Tibial nerve (tissue), 4 donors: ENCODE results near the gene CFAP410. TPM values are rescaled to one million over a fixed set of nuclear protein-coding genes. Genes with fewer than 3 reads are reported as not detected.

Experiments
- DNase-seq, 2 donors: peaks; one replicate each; pipeline ENCODE4 v3.0.0-alpha.2; 2019; ENCODE audit warnings: low spot score in 2 of 2
- H3K27ac ChIP-seq, 4 donors: fragments of 200-600 bp; sonication (generic) in 3 of 4; one replicate each; pipeline ENCODE4 v1.5.1; 2017 to 2019; ENCODE audit warnings: mild to moderate bottlenecking in 1 of 4
- H3K27me3 ChIP-seq, 2 donors: fragments of 200-600 bp; sonication (generic) in 1 of 2; one replicate each; pipeline versions ENCODE4 v1.5.1 to v1.6.0; 2017 to 2019
- H3K36me3 ChIP-seq, 3 donors: fragments of 200-600 bp; sonication (generic); one replicate each; pipeline ENCODE4 v1.5.1; 2018 to 2019
- H3K4me1 ChIP-seq, 4 donors: fragments of 200-600 bp; sonication (generic) in 3 of 4; one replicate each; pipeline ENCODE4 v1.5.1; 2017 to 2019
- H3K4me3 ChIP-seq, 4 donors: fragments of 200-600 bp; sonication (generic) in 3 of 4; one replicate each; pipeline ENCODE4 v1.5.1; 2017 to 2019; ENCODE audit warnings: mild to moderate bottlenecking in 1 of 4, moderate library complexity in 1 of 4
- H3K9me3 ChIP-seq, 4 donors: fragments of 200-600 bp; sonication (generic) in 3 of 4; one replicate each; pipeline ENCODE4 v1.5.1; 2017 to 2019
- EP300 ChIP-seq, 2 donors: sonication (generic); formaldehyde crosslinking; IDR thresholded peaks; one replicate each; pipeline ENCODE4 v1.6.1; 2017; ENCODE audit warnings: antibody characterized with exemption in 2 of 2, mild to moderate bottlenecking in 1 of 2
- POLR2A ChIP-seq, 2 donors: fragments of 450-650 bp; IDR thresholded peaks; one replicate each; pipeline ENCODE4 v1.6.1; 2017; ENCODE audit warnings: antibody characterized with exemption in 2 of 2, mild to moderate bottlenecking in 2 of 2, moderate library complexity in 2 of 2
- WGBS, 2 donors: methylation state at CpG; one replicate each; pipeline ENCODE4 v1.1.5; 2018; 5-methylcytosine and 5-hydroxymethylcytosine counted together
- total RNA-seq, 4 donors: library from RNA; depleted of rRNA; stranded (reverse); fragments of >200 nt; gene quantifications; one replicate each; pipeline ENCODE4 v1.1.0, GENCODE V29; 2016
- TF ChIP-seq, protein P1 (sequence below), 5 experiments: fragments of 200-600 bp in 3 of 5; fragments of 450-650 bp in 2 of 5; sonication (generic) in 3 of 5; IDR thresholded peaks; one replicate each; pipeline ENCODE4 v1.5.1; 2016 to 2019; ENCODE audit warnings: antibody characterized with exemption in 5 of 5, mild to moderate bottlenecking in 3 of 5, moderate library complexity in 2 of 5

Gene CFAP410
- total RNA-seq, 4 donors from 2014 or later = 38.0 to 69.8 (median 61.2) TPM

DNA sequence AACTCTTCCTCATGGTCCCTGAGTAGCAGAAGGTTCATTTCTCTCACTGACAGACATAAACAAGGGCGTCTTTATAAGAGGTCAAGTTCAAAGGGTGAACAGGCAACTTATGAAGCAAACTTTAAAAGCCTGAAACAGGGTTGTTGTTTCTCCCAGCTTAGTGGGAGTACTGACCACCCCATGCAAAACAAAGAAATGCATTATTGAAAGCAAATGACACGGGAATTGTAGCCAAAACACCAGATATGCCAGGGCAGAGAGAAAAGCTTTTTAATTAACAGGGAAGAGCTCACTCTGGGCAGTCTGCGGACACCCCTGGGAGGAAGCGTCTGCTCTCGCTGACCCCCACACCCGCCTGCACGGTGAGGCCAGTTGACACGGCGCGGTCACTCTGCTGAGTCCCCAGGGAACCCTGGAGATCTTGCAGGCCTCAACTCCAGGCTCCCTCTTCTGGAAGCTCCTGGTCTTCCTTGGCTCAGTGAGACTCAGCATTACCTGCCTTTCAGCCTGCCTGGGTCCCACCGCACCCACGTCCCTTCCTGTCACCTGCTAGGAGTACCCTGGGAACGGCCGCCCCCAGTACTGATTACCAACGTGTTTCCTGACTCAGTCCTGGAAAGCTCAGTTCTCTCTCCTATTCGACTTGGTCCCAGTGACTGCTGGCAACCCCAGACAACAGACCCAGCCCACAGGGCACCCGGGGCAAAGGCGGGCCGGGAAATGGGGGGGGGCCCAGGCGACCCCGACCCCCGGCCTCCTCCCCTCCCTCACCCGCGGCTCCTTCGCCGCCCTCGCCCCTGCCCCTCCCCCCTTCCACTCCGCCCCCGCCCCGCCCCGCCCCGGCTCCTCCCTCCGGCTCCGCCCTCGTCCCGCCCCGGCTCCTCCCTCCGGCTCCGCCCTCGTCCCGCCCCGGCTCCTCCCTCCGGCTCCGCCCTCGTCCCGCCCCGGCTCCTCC, 972 bp downstream of the CFAP410 start:
- Histone ChIP-seq H3K27me3 (no peaks in the 10 kb centered on the region), H3K27ac (peak overlapping the region; percentile 83 to 97 (median 96)), H3K36me3 (peaks cover 0 to 22% (median 0%) of the 10 kb centered on the region in 3 donors), H3K9me3 (no peaks in the 10 kb centered on the region), H3K4me1 (peaks cover 0 to 50% (median 20%) of the 10 kb centered on the region in 4 donors), H3K4me3 (peak overlapping the region; percentile 11 to 78 (median 40))
- no peak for TF ChIP-seq POLR2A (IDR thresholded peaks at IDR 0.05)
- peak in 1 of 2 donors; percentile 75 for TF ChIP-seq EP300 (IDR thresholded peaks at IDR 0.05)
- TF ChIP-seq, protein P1, sequence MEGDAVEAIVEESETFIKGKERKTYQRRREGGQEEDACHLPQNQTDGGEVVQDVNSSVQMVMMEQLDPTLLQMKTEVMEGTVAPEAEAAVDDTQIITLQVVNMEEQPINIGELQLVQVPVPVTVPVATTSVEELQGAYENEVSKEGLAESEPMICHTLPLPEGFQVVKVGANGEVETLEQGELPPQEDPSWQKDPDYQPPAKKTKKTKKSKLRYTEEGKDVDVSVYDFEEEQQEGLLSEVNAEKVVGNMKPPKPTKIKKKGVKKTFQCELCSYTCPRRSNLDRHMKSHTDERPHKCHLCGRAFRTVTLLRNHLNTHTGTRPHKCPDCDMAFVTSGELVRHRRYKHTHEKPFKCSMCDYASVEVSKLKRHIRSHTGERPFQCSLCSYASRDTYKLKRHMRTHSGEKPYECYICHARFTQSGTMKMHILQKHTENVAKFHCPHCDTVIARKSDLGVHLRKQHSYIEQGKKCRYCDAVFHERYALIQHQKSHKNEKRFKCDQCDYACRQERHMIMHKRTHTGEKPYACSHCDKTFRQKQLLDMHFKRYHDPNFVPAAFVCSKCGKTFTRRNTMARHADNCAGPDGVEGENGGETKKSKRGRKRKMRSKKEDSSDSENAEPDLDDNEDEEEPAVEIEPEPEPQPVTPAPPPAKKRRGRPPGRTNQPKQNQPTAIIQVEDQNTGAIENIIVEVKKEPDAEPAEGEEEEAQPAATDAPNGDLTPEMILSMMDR (IDR thresholded peaks at IDR 0.05) = peak in 4 of 5 experiments; percentile 36 to 76 (median 53)
- peak; percentile 57 to 69 for DNase-seq
- 4 to 6% methylated on average over 18 to 19 of the region's 47 CpGs for WGBS, 2 donors

- Histone ChIP-seq H3K9me3 (no peaks in the 10 kb centered on the region), H3K36me3 (peaks cover 0 to 30% (median 0%) of the 10 kb centered on the region in 3 donors), H3K27me3 (no peaks in the 10 kb centered on the region), H3K4me3 (no peak overlapping the region), H3K27ac (peak overlapping the region; percentile 46 to 97 (median 96)), H3K4me1 (peaks cover 0 to 50% (median 20%) of the 10 kb centered on the region in 4 donors)
- WGBS, 2 donors = 49% methylated on average over 3 of the region's 3 CpGs
- TF ChIP-seq, protein P1 (IDR thresholded peaks at IDR 0.05) = no peak
- TF ChIP-seq POLR2A (IDR thresholded peaks at IDR 0.05) = no peak
- no peak for TF ChIP-seq EP300 (IDR thresholded peaks at IDR 0.05)
- no peak for DNase-seq
Observed at GRCh38 chr21:44337449-44337848, 1.7 kb downstream of the CFAP410 start.

DNA sequence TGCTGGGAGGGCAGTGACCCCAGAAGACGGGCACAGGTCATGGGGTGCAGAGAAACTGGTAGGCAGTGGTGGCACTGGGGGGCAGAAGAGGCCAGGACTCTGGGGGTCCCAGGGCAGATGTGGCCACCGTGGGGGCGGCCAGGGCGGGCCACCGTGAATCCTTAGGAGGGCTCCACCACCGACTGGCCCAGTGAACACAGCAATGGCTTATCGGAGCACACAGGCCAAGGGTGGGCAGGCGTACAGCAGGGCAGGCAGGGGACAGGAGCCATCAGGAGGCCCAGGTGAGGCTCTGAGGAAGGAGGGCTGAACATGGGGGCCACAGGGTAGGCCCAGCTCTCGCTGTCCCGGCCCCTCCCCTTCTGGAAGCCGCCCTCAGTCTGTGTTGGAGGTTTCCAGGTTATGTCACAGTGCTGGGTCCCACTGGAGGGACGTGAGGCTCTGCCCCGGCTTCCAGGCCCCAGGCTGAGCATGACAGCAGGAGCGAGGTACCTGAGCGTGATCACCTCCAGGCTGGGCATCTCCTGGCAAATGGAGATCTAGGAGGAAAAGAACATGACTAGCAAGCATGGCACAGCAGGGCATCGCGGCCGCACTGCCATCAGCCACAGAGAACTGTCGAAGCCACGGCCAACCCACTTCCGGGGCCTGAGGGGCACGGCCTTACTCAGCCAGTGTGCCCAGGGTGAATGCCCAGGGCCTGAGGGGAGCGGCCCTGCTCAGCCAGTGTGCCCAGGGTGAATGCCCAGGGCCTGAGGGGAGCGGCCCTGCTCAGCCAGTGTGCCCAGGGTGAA, 3.7 kb downstream of the CFAP410 start:
- 79 to 84% methylated on average over 10 to 24 of the region's 24 CpGs for WGBS, 2 donors
- Histone ChIP-seq H3K27ac (peak overlapping the region in 3 of 4 donors; percentile 17 to 97 (median 95)), H3K4me1 (peaks cover 0 to 58% (median 20%) of the 10 kb centered on the region in 4 donors), H3K4me3 (no peak overlapping the region), H3K36me3 (peaks cover 0 to 47% (median 0%) of the 10 kb centered on the region in 3 donors), H3K27me3 (no peaks in the 10 kb centered on the region), H3K9me3 (no peaks in the 10 kb centered on the region)
- TF ChIP-seq POLR2A (IDR thresholded peaks at IDR 0.05) (no peak), EP300 (IDR thresholded peaks at IDR 0.05) (no peak)
- TF ChIP-seq, protein P1 (IDR thresholded peaks at IDR 0.05) = no peak
- no peak for DNase-seq

GRCh38 chr21:44334329-44335030, 4.7 kb downstream of the CFAP410 start:
- Histone ChIP-seq H3K9me3 (no peaks in the 10 kb centered on the region), H3K27me3 (no peaks in the 10 kb centered on the region), H3K27ac (peak overlapping the region in 2 of 4 donors; percentile 95 to 97), H3K4me1 (peaks cover 0 to 50% (median 13%) of the 10 kb centered on the region in 4 donors), H3K36me3 (peaks cover 0 to 54% (median 0%) of the 10 kb centered on the region in 3 donors), H3K4me3 (no peak overlapping the region)
- 86 to 94% methylated on average over 12 to 26 of the region's 26 CpGs for WGBS, 2 donors
- TF ChIP-seq POLR2A (IDR thresholded peaks at IDR 0.05) = no peak
- TF ChIP-seq EP300 (IDR thresholded peaks at IDR 0.05) = no peak
- no peak for DNase-seq
